ENCODE results near the gene SMIM27. TPM values are rescaled to one million over a fixed set of nuclear protein-coding genes. Genes with fewer than 3 reads are reported as not detected.

Gene SMIM27
- total and polyA plus RNA-seq, 2 of the 4 experiments (the other 2 are of a cell fraction), result 1.1 to 3.4 TPM

GRCh38 chr9:32596936-32597335 lies 44.8 kb downstream of the SMIM27 start:
- H4K20me1 ChIP-seq (ENCODE audit: insufficient read depth, low read length), result no peaks in the 10 kb centered on the region
- H4K5ac ChIP-seq (ENCODE audit: low read depth, low read length), result no peak overlapping the region

More at GRCh38 chr9:32596936-32597335, 44.8 kb downstream of the SMIM27 start:
- intact Hi-C loops (cut with micrococcal nuclease) (no loop called here), in situ Hi-C loops (cut with MboI; ENCODE audit: low sequenced_read_pairs) (no loop called here), dilution Hi-C loops (cut with HindIII; ENCODE audit: low sequenced_read_pairs, unreplicated experiment) (no loop called here)
- Histone ChIP-seq H2BK5ac (ENCODE audit: low read depth, low read length, poor library complexity, severe bottlenecking) (no peak overlapping the region), H3K23ac (ENCODE audit: low read depth, low read length) (no peak overlapping the region), H3K14ac (replicated peaks; ENCODE audit: low read depth, low read length) (no peak overlapping the region), H3K9me1 (ENCODE audit: insufficient read depth, low read length) (no peaks in the 10 kb centered on the region), H2BK120ac (ENCODE audit: low read depth, low read length) (no peak overlapping the region), H2BK15ac (ENCODE audit: low read depth, low read length) (no peak overlapping the region), H2AK9ac (replicated peaks; ENCODE audit: low read depth, low read length, poor library complexity) (no peak overlapping the region), H3K56ac (ENCODE audit: extremely low read depth, insufficient read depth, low read length) (no peak overlapping the region), H3K27ac (ENCODE audit: insufficient read depth, low read length) (no peak overlapping the region), H3K27me3 (ENCODE audit: control insufficient read depth, insufficient read depth, low read length) (peaks cover 5% of the 10 kb centered on the region), H2AK5ac (ENCODE audit: low read depth, low read length) (no peak overlapping the region), H3K4me3 (ENCODE audit: insufficient read depth, low read depth, low read length) (no peak overlapping the region), H2BK20ac (ENCODE audit: low read depth, low read length) (no peak overlapping the region), H3K9ac (ENCODE audit: low read depth, low read length) (no peak overlapping the region), H2AFZ (replicated peaks; ENCODE audit: low read length, poor library complexity) (no peak overlapping the region), H4K8ac (ENCODE audit: low read depth in 2 of 2, low read length in 2 of 2) (no peak overlapping the region), H3K9me3 (ENCODE audit: control insufficient read depth, insufficient read depth, low read length) (no peaks in the 10 kb centered on the region), H3K18ac (ENCODE audit: low read depth, low read length) (no peak overlapping the region), H3K4me1 (ENCODE audit: control insufficient read depth, insufficient read depth, low read length) (no peaks in the 10 kb centered on the region), H3K79me1 (ENCODE audit: low read depth in 1 of 2, low read length in 2 of 2) (no peaks in the 10 kb centered on the region), H3K4ac (ENCODE audit: low read depth, low read length) (no peak overlapping the region), H3K4me2 (ENCODE audit: low read depth, low read length) (no peak overlapping the region), H4K91ac (ENCODE audit: insufficient read depth, low read depth, low read length) (no peak overlapping the region), H3K36me3 (ENCODE audit: control insufficient read depth, insufficient read depth, low read length) (no peaks in the 10 kb centered on the region)
- no peak for TF ChIP-seq NFE2L2 (IDR thresholded peaks at IDR 0.05; ENCODE audit: low read depth, low read length)
- TF ChIP-seq POLR2A (IDR thresholded peaks at IDR 0.05; ENCODE audit: low read depth, low read length), result no peak
- no peak for TF ChIP-seq RCOR1 (IDR thresholded peaks at IDR 0.05; ENCODE audit: insufficient replicate concordance, low read length)
- TF ChIP-seq MAFK (IDR thresholded peaks at IDR 0.05; ENCODE audit: low read depth, low read length), result no peak
- TF ChIP-seq CEBPB (IDR thresholded peaks at IDR 0.05; ENCODE audit: low read depth, low read length), result no peak
- no peak for TF ChIP-seq BHLHE40 (IDR thresholded peaks at IDR 0.05; ENCODE audit: low read depth, low read length)
- no peak for TF ChIP-seq USF2 (IDR thresholded peaks at IDR 0.05; ENCODE audit: low read depth, low read length)
- no peak for TF ChIP-seq ELK1 (IDR thresholded peaks at IDR 0.05; ENCODE audit: borderline replicate concordance, low read depth, low read length)
- no peak for TF ChIP-seq RAD21 (IDR thresholded peaks at IDR 0.05; ENCODE audit: low read length)
- no peak for TF ChIP-seq MAZ (IDR thresholded peaks at IDR 0.05; ENCODE audit: borderline replicate concordance, low read depth, low read length)
- no peak for TF ChIP-seq RFX5 (IDR thresholded peaks at IDR 0.05; ENCODE audit: low read depth, low read length)
- TF ChIP-seq FOS (IDR thresholded peaks at IDR 0.05; ENCODE audit: low read depth, low read length), result no peak
- TF ChIP-seq CHD1 (IDR thresholded peaks at IDR 0.05; ENCODE audit: low read depth, low read length), result no peak
- no peak for TF ChIP-seq MXI1 (IDR thresholded peaks at IDR 0.05; ENCODE audit: borderline replicate concordance, low read depth, low read length)
- TF ChIP-seq CTCF (conservative IDR thresholded peaks at IDR 0.05; ENCODE audit: low read depth, low read length), result no peak
- TF ChIP-seq SMC3 (IDR thresholded peaks at IDR 0.05; ENCODE audit: low read depth, low read length), result no peak
- CTCF ChIA-PET, result interaction anchor here (0.6 kb wide), 1 partner anchor 241 kb away, joined by 3 read pairs; no protein-coding TSS in a partner anchor
- DNase-seq, result no peak
- no peak for ATAC-seq (ENCODE audit: low read depth)
- no TSS peak for BruUV-seq (replicated peaks)
- POLR2A ChIA-PET (ENCODE audit: unreplicated experiment), result no interaction called here

Measured in IMR-90 (cell line).